BJ (cell line): ENCODE results near the gene PPY. TPM values are rescaled to one million over a fixed set of nuclear protein-coding genes. Genes with fewer than 3 reads are reported as not detected.

Experiments
- CTCF ChIA-PET: fragments of 350-600 bp; formaldehyde crosslinking; extraction: SDS; loops from one replicate; lab custom pipeline; 2021; ENCODE audit warnings: antibody characterized with exemption, inconsistent platforms; lab: Yijun Ruan, JAX
- POLR2A ChIA-PET: fragments of 300-600 bp; sonication (Branson Sonifier 250); formaldehyde crosslinking; extraction: SDS; loops from one replicate; lab custom pipeline; 2021; ENCODE audit warnings: antibody characterized with exemption; lab: Charles Lee
- DNase-seq: peaks from one replicate; pipeline ENCODE4 v3.0.0-alpha.2; 2011; ENCODE audit warnings: low read depth
- H3K27me3 ChIP-seq: 2 replicates; pipeline ENCODE4 v1.6.0; 2011; ENCODE audit warnings: low read length; ENCODE audit not compliant: control insufficient read depth, insufficient read depth
- H3K36me3 ChIP-seq: 2 replicates; pipeline ENCODE4 v1.5.1; 2011; ENCODE audit warnings: low read length; ENCODE audit not compliant: control insufficient read depth, insufficient read depth
- H3K4me3 ChIP-seq: 2 replicates; pipeline ENCODE4 v1.5.1; 2011; ENCODE audit warnings: low read depth, mild to moderate bottlenecking, control low read depth, low read length
- CTCF ChIP-seq: IDR thresholded peaks from 2 replicates; pipeline ENCODE4 v1.5.1; 2011; ENCODE audit warnings: low read depth, mild to moderate bottlenecking, control low read depth, inconsistent platforms, low read length, moderate library complexity; ENCODE audit not compliant: insufficient read depth
- polyA plus RNA-seq: library from polyadenylated mRNA; depleted of rRNA; stranded (reverse); fragments of >200 nt; gene quantifications from 2 replicates; pipeline ENCODE4 v1.2.3, GENCODE V29; 2011

PPY gene
- polyA plus RNA-seq, 1 experiment = not detected

GRCh38 chr17:43918026-43918389 lies 24.3 kb downstream of the PPY start:
- POLR2A ChIA-PET = no interaction called here
- H3K27me3 ChIP-seq = peaks cover 18% of the 10 kb centered on the region

GRCh38 chr17:43917348-43918025 lies 24.8 kb downstream of the PPY start:
- ChIA-PET POLR2A (no interaction called here), CTCF (interaction anchor here (1.0 to 1.9 kb wide), 4 partner anchors 7 to 26 kb away, joined by 3 to 5 read pairs (median 4); partner anchors contain the start of genes MPP2 and PPY)

More at GRCh38 chr17:43918026-43918389, 24.3 kb downstream of the PPY start:
- CTCF ChIA-PET = interaction anchor here (0.7 to 1.9 kb wide), 5 partner anchors 8 to 83 kb away, joined by 3 to 5 read pairs (median 3); partner anchors contain the start of genes MPP2 and PPY
- Histone ChIP-seq H3K4me3 (no peak overlapping the region), H3K36me3 (no peaks in the 10 kb centered on the region)
- TF ChIP-seq CTCF = no peak
- no peak for DNase-seq

GRCh38 chr17:43917016-43917347 lies 25.3 kb downstream of the PPY start:
- peaks cover 16% of the 10 kb centered on the region for H3K27me3 ChIP-seq
- DNase-seq = no peak
- ChIA-PET POLR2A (no interaction called here), CTCF (interaction anchor here (1.0 to 1.9 kb wide), 3 partner anchors 9 to 26 kb away, joined by 3 to 5 read pairs (median 4); partner anchors contain the start of genes MPP2 and PPY)
- H3K4me3 ChIP-seq = no peak overlapping the region
- H3K36me3 ChIP-seq = no peaks in the 10 kb centered on the region
- TF ChIP-seq CTCF = no peak

More at GRCh38 chr17:43917348-43918025, 24.8 kb downstream of the PPY start:
- no peak for DNase-seq
- Histone ChIP-seq H3K27me3 (peaks cover 16% of the 10 kb centered on the region), H3K36me3 (no peaks in the 10 kb centered on the region), H3K4me3 (no peak overlapping the region)
- TF ChIP-seq CTCF = peak; percentile 51

GRCh38 chr17:43916385-43916784 lies 25.9 kb downstream of the PPY start:
- ChIA-PET CTCF (interaction anchor here (1.9 kb wide), 1 partner anchor 27 kb away, joined by 5 read pairs; the partner anchor contains the start of gene PPY), POLR2A (no interaction called here)
- DNase-seq = no peak
- H3K27me3 ChIP-seq = peaks cover 16% of the 10 kb centered on the region
- no peak overlapping the region for H3K4me3 ChIP-seq
- H3K36me3 ChIP-seq = no peaks in the 10 kb centered on the region
- no peak for TF ChIP-seq CTCF

GRCh38 chr17:43915559-43915958 lies 26.7 kb downstream of the PPY start:
- ChIA-PET POLR2A (interaction anchor here (0.5 kb wide), 1 partner anchor 222 kb away, joined by 4 read pairs; no protein-coding TSS in a partner anchor), CTCF (interaction anchor here (0.7 to 3.1 kb wide), 2 partner anchors 37 to 113 kb away, joined by 3 to 14 read pairs; no protein-coding TSS in a partner anchor)
- no peaks in the 10 kb centered on the region for H3K36me3 ChIP-seq
- no peak for TF ChIP-seq CTCF
- no peak overlapping the region for H3K4me3 ChIP-seq
- DNase-seq = no peak
- peaks cover 14% of the 10 kb centered on the region for H3K27me3 ChIP-seq
